Liver (tissue), 9 donors: Measurements from ENCODE around the gene FILIP1. TPM values are rescaled to one million over a fixed set of nuclear protein-coding genes. Genes with fewer than 3 reads are reported as not detected.

Source experiments
- DNase-seq: peaks from one replicate; pipeline ENCODE4 v3.0.0-alpha.2; 2017; ENCODE audit warnings: low spot score
- H3K27ac ChIP-seq, 2 donors: one replicate each; pipeline ENCODE4 v1.7.0; 2013; ENCODE audit warnings: inconsistent platforms in 2 of 2, low read length in 2 of 2, control low read depth in 1 of 2, low read depth in 1 of 2, mild to moderate bottlenecking in 1 of 2
- H3K27me3 ChIP-seq, 4 donors: one replicate each; pipeline versions ENCODE4 v1.6.1 to v1.7.0; 2013; ENCODE audit warnings: low read length in 3 of 4, inconsistent platforms in 1 of 4, mild to moderate bottlenecking in 1 of 4, moderate library complexity in 1 of 4; ENCODE audit not compliant: control insufficient read depth in 4 of 4, insufficient read depth in 4 of 4
- H3K36me3 ChIP-seq, 4 donors: one replicate each; pipeline versions ENCODE4 v1.6.1 to v1.7.0; 2013; ENCODE audit warnings: low read length in 3 of 4, mild to moderate bottlenecking in 3 of 4, low read depth in 1 of 4, moderate library complexity in 1 of 4; ENCODE audit not compliant: control insufficient read depth in 4 of 4, insufficient read depth in 3 of 4
- H3K4me1 ChIP-seq, 4 donors: one replicate each; pipeline versions ENCODE4 v1.6.1 to v1.7.0; 2013; ENCODE audit warnings: low read length in 3 of 4, mild to moderate bottlenecking in 3 of 4, moderate library complexity in 1 of 4; ENCODE audit not compliant: control insufficient read depth in 4 of 4, insufficient read depth in 4 of 4
- H3K4me3 ChIP-seq, 3 donors: one replicate each; pipeline versions ENCODE4 v1.6.1 to v1.7.0; 2013; ENCODE audit warnings: low read length in 3 of 3, control low read depth in 1 of 3, low read depth in 1 of 3, mild to moderate bottlenecking in 1 of 3
- H3K9ac ChIP-seq, 2 donors: one replicate each; pipeline ENCODE4 v1.7.0; 2013; ENCODE audit warnings: low read length in 2 of 2, mild to moderate bottlenecking in 2 of 2, moderate library complexity in 2 of 2, control low read depth in 1 of 2, low read depth in 1 of 2
- H3K9me3 ChIP-seq, 4 donors: one replicate each; pipeline versions ENCODE4 v1.6.1 to v1.7.0; 2013; ENCODE audit warnings: low read length in 3 of 4; ENCODE audit not compliant: control insufficient read depth in 4 of 4
- EGR1 ChIP-seq, 2 donors: IDR thresholded peaks; 2 replicates each; pipeline ENCODE4 v1.6.1; 2016 to 2018; ENCODE audit warnings: antibody characterized with exemption in 2 of 2, low read depth in 2 of 2
- FOXA1 ChIP-seq: IDR thresholded peaks from 2 replicates; pipeline ENCODE4 v1.6.1; 2016; ENCODE audit warnings: antibody characterized with exemption
- FOXA2 ChIP-seq: IDR thresholded peaks from 2 replicates; pipeline ENCODE4 v1.6.1; 2016; ENCODE audit warnings: antibody characterized with exemption
- GABPA ChIP-seq, 2 donors: IDR thresholded peaks in 1 of 2; conservative IDR thresholded peaks in 1 of 2; 2 replicates each; pipeline ENCODE4 v1.6.1; 2016; ENCODE audit warnings: antibody characterized with exemption in 2 of 2, mild to moderate bottlenecking in 1 of 2, moderate library complexity in 1 of 2
- HNF4A ChIP-seq, 2 donors: conservative IDR thresholded peaks; 2 replicates each; pipeline ENCODE4 v1.6.1; 2016; ENCODE audit warnings: antibody characterized with exemption in 2 of 2, mild to moderate bottlenecking in 2 of 2
- HNF4G ChIP-seq: IDR thresholded peaks from 2 replicates; pipeline ENCODE4 v1.6.1; 2016; ENCODE audit warnings: antibody characterized with exemption
- JUND ChIP-seq, 2 donors: IDR thresholded peaks; 2 replicates each; pipeline ENCODE4 v1.6.1; 2016; ENCODE audit warnings: antibody characterized with exemption in 2 of 2
- MAX ChIP-seq: IDR thresholded peaks from 2 replicates; pipeline ENCODE4 v1.6.1; 2016; ENCODE audit warnings: antibody characterized with exemption
- NR2F2 ChIP-seq: IDR thresholded peaks from 2 replicates; pipeline ENCODE4 v1.6.1; 2016; ENCODE audit warnings: antibody characterized with exemption
- RAD21 ChIP-seq, 2 donors: IDR thresholded peaks; 2 replicates each; pipeline ENCODE4 v1.6.1; 2016; ENCODE audit warnings: antibody characterized with exemption in 2 of 2, mild to moderate bottlenecking in 2 of 2
- REST ChIP-seq: IDR thresholded peaks from 2 replicates; pipeline ENCODE4 v1.6.1; 2016; ENCODE audit warnings: antibody characterized with exemption, mild to moderate bottlenecking
- TAF1 ChIP-seq: conservative IDR thresholded peaks from 2 replicates; pipeline ENCODE4 v1.6.1; 2016; ENCODE audit warnings: antibody characterized with exemption, mild to moderate bottlenecking
- YY1 ChIP-seq: IDR thresholded peaks from 2 replicates; pipeline ENCODE4 v1.6.1; 2016; ENCODE audit warnings: antibody characterized with exemption, mild to moderate bottlenecking
- WGBS: extraction: QIAGEN DNeasy Blood & Tissue Kit; methylation state at CpG from one replicate; pipeline ENCODE4 v1.1.7; 2013; 5-methylcytosine and 5-hydroxymethylcytosine counted together
- polyA plus RNA-seq, 2 donors: library from polyadenylated mRNA; stranded (reverse) in 1 of 2; unstranded in 1 of 2; fragments of 200-250 nt in 1 of 2; fragments of >200 nt in 1 of 2; fragmentation: Nextera tagmentation in 1 of 2; extraction: Ambion mirVana in 1 of 2; gene quantifications; one replicate each; pipeline versions ENCODE4 v1.2.1 to v1.2.3, GENCODE V29; 2013 to 2015
- total RNA-seq, 2 donors: library from RNA; depleted of rRNA; stranded (reverse); fragments of >200 nt; gene quantifications; one replicate each; pipeline ENCODE4 v1.2.3, GENCODE V29; 2014
- TF ChIP-seq, protein P1 (sequence below): fragments of 150-350 bp; IDR thresholded peaks from 2 replicates; pipeline ENCODE4 v1.5.1; 2017; ENCODE audit warnings: improper control_type of control experiment, low read depth, low read length; ENCODE audit not compliant: missing input control
- TF ChIP-seq, protein P2 (sequence below): IDR thresholded peaks from 2 replicates; pipeline ENCODE4 v1.6.1; 2016; ENCODE audit warnings: antibody characterized with exemption
- TF ChIP-seq, protein P3 (sequence below): IDR thresholded peaks from 2 replicates; pipeline ENCODE4 v1.6.1; 2016; ENCODE audit warnings: antibody characterized with exemption
- donor health status: healthy.
- donor health status: healthy.
- donor health status: healthy.
- donor health status: healthy.
- donor health status: healthy.

FILIP1 gene
- total and polyA plus RNA-seq, 4 donors: 0.70 to 2.8 (median 1.1) TPM

GRCh38 chr6:75261299-75261698 lies 232.3 kb downstream of the FILIP1 start:
- Histone ChIP-seq H3K27me3 (no peaks in the 10 kb centered on the region), H3K27ac (no peak overlapping the region), H3K4me3 (no peak overlapping the region), H3K4me1 (peaks cover 0 to 1% (median 0%) of the 10 kb centered on the region in 4 donors), H3K36me3 (peaks cover 6 to 50% (median 23%) of the 10 kb centered on the region in 4 donors), H3K9me3 (no peaks in the 10 kb centered on the region), H3K9ac (no peak overlapping the region)
- 93% methylated on average over 1 of the region's 1 CpG for WGBS
- TF ChIP-seq NR2F2: no peak
- TF ChIP-seq YY1: no peak
- TF ChIP-seq RAD21 (IDR thresholded peaks at IDR 0.05): no peak
- no peak for TF ChIP-seq EGR1 (IDR thresholded peaks at IDR 0.05; ENCODE audit: low read depth in 2 of 2)
- no peak for TF ChIP-seq FOXA2
- TF ChIP-seq JUND (IDR thresholded peaks at IDR 0.05): no peak
- TF ChIP-seq, protein P1, sequence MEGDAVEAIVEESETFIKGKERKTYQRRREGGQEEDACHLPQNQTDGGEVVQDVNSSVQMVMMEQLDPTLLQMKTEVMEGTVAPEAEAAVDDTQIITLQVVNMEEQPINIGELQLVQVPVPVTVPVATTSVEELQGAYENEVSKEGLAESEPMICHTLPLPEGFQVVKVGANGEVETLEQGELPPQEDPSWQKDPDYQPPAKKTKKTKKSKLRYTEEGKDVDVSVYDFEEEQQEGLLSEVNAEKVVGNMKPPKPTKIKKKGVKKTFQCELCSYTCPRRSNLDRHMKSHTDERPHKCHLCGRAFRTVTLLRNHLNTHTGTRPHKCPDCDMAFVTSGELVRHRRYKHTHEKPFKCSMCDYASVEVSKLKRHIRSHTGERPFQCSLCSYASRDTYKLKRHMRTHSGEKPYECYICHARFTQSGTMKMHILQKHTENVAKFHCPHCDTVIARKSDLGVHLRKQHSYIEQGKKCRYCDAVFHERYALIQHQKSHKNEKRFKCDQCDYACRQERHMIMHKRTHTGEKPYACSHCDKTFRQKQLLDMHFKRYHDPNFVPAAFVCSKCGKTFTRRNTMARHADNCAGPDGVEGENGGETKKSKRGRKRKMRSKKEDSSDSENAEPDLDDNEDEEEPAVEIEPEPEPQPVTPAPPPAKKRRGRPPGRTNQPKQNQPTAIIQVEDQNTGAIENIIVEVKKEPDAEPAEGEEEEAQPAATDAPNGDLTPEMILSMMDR: no peak
- TF ChIP-seq MAX: no peak
- TF ChIP-seq GABPA (IDR thresholded peaks at IDR 0.05 in 1 of 2, conservative IDR thresholded peaks at IDR 0.05 in 1 of 2): no peak
- TF ChIP-seq, protein P2, sequence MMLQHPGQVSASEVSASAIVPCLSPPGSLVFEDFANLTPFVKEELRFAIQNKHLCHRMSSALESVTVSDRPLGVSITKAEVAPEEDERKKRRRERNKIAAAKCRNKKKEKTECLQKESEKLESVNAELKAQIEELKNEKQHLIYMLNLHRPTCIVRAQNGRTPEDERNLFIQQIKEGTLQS: no peak
- TF ChIP-seq, protein P3, sequence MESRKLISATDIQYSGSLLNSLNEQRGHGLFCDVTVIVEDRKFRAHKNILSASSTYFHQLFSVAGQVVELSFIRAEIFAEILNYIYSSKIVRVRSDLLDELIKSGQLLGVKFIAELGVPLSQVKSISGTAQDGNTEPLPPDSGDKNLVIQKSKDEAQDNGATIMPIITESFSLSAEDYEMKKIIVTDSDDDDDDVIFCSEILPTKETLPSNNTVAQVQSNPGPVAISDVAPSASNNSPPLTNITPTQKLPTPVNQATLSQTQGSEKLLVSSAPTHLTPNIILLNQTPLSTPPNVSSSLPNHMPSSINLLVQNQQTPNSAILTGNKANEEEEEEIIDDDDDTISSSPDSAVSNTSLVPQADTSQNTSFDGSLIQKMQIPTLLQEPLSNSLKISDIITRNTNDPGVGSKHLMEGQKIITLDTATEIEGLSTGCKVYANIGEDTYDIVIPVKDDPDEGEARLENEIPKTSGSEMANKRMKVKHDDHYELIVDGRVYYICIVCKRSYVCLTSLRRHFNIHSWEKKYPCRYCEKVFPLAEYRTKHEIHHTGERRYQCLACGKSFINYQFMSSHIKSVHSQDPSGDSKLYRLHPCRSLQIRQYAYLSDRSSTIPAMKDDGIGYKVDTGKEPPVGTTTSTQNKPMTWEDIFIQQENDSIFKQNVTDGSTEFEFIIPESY: no peak
- no peak for TF ChIP-seq HNF4A (conservative IDR thresholded peaks at IDR 0.05)
- TF ChIP-seq REST: no peak
- no peak for TF ChIP-seq TAF1
- no peak for TF ChIP-seq FOXA1
- TF ChIP-seq HNF4G: no peak
- DNase-seq: no peak
